Activated CD4-positive, CD25-positive, alpha-beta regulatory T cell (primary cell): ENCODE measurements around the gene STRN3.
A peak's percentile ranks its signal among the peaks of the same experiment; 100 is the strongest.
"Not testable (repeated sequence)": the region's sequence is repeated elsewhere in the genome, so short reads cannot be mapped to it uniquely, and the experiment has no call there.

Source experiments
- DNase-seq, 4 experiments: peaks; one replicate each; lab custom pipeline; 2025; lab: John Stamatoyannopoulos, UW

Gene STRN3

GRCh38 chr14:31000629-31001338 lies 25.4 kb downstream of the STRN3 start:
- no peak for DNase-seq

- DNase-seq = no peak
Observed at GRCh38 chr14:30999038-30999773, 27.0 kb downstream of the STRN3 start.

DNA sequence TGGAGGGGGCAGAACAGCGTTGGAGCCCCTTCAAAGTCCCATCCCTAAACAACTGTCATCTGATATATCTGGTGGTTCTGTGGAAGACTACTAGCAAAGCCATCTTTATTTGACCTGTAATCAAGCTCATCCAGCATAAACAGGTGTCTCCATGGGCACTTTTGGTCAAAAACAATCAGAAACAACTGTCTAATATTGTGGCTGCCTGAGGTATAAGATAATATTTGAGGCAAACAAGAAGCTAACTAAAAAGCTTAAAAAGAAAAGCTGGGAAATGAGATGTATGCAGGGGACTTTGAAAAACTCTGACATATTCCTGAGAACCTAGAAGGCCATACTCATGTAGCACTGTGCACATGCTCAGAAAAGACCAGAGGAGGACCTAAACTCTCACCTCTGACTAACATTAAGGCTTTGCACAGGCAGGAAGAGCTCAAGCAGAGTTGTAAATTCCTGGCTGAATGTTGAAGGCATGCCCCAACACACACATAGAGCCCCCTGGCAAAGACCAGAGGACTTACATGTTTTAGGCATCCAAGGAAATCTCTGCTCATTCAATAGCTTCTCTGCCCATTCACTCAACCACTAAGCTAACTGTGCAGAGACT lies 28.0 kb downstream of the STRN3 start:
- DNase-seq = no peak

DNA sequence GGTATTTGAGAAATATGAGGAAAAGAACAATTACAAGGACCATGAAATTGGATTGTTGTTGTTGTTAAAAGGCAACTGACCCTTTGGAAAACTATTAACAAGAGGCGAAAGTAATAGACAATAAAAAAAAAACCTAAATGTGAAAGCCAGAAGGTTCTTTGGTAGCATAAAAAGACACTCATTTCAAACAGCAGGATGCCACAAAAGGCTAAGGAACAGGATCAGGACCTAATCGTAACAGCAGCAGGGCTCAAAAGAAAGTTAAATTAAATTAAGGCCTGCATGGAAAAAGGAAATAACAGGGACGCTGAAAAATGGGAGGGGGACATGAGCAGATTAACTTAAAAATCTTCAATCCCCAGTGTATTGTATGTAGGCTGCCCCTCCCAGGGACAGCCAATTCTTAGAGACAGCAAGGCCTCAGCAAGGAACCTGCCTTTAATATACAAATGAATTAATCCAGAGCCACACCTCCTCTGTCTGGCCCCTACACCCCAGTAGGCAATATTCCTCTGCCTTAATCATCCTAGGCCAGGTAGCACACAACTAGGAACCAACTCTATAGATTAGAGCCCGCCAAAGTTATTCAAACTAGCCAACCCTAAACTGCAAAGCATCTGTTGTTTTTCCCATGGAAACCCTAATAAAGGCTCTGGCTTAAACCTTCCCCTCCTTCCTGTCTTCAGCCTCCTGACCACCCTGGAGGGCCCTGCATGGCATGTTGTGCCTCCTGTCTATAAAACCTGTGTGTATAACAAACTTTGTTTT lies 29.1 kb downstream of the STRN3 start:
- DNase-seq = no peak

DNA sequence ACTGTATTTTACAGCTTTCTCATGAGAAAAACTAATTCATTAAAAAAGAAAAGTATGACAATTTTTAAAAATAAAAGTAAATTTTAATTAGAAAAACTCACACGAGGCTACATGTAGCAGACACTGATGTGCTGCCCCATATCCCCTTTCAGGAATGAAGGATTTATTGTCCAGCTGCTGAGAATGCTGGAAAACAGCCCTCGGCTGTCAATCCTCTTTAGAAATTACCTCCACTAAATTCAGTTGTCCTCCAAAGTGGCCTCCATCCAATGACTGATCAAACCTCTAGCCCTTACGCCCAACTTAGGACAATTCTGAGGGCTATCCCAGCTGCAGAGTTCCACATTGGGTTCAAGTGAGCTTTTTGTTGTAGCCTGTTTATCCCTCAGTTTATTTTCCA lies 30.5 kb downstream of the STRN3 start:
- no peak for DNase-seq

DNA sequence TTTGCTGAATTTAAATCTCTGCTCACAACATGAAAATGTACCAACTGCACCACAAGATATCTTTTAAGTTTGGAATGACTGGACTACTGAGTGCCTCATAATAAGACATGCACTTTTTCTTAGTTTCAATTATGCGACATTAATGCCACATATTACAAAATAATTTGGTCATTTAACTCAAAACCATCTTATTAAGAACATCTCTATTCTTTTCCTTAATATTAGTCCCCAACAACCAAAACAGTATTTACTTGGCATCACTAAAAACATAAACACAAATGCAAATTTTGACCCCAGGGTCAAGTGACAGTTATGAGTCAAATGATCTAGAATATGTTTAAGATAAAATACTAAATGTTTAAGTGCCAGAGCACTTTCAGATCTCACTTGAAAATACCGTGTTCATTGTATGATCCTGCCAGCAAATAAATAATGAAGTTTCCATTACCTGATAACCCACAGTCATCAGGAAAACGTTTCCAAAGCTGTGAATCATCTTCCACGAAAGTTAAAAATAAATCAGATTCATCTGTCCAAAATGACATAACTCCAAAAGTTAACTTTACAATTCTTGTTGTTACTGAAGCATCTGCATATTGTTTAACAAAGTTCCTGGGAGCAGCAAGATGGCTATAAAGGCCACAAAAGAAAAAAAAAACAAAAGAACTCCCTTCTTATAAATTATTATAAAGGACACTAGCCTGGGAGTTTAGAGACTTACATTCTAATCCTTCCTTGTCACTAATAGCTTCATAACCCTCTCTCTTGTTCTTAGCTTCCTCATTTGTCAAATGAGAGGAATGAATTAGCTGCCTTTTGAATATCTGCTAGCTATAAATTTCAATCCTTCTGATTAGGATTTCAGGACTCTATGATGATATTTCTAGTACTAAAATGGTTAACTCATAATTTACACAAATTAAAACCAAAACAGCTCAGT lies 31.2 kb downstream of the STRN3 start:
- no peak for DNase-seq

DNA sequence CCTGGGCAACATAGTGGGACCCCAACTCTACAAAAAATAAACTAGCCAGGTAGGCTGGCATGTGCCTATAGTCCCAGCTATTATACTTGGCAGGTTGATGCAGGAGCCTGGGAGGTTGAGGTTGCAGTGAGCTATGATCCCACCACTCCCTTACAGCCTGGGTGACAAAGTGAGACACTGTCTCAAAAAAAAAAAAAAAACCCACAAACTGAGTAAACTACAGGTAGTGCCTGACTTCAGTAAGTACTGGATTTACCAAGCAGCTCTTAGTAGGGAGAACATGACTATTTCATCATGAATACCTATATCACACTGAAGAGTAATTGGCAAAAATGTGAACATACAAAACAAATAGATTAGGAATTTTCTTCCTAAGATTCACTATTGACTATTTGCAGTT lies 33.1 kb downstream of the STRN3 start:
- DNase-seq = no peak

- DNase-seq = no peak
Observed at GRCh38 chr14:30991408-30991807, 34.8 kb downstream of the STRN3 start.

GRCh38 chr14:30990770-30991169 lies 35.4 kb downstream of the STRN3 start:
- DNase-seq = no peak

DNA sequence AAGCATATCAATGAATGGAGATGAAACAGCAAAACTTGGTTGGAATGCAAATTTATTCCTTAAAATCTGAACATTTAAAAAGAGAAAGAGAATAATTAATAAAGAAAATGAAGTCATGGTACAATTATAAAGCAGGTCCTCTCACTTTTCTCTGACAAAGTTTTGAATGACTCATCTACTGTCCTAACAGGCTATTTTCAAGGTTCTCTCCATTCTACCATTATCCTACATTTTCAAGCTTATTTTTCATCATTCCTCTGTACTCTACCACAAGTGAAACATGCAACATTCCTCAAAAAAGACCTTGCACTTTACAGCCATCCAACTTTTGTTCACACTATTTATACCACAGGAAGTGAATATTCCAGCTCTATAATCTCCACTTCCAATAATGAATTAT lies 37.7 kb downstream of the STRN3 start:
- DNase-seq = no peak

- no peak for DNase-seq
Observed at GRCh38 chr14:30985796-30986195, 40.4 kb downstream of the STRN3 start.

DNA sequence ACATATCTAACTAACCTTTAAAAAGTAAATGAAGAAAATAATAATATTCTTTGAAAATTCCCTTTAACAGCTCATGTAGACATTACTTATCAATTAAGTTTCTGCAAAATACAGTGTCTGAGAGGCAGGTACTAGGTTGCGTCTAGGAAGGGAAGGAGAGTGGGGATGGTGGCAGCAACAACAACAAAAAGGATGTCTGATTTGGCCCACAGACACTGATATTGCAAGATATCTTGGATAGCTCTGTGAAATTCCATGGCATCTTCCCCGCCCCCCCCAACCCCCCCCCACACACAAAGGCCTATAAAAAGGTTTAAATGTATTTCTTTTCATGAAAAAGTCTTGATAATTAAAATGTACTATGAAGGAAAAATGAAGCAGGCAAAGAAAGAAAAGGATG lies 42.3 kb downstream of the STRN3 start:
- no peak for DNase-seq

DNA sequence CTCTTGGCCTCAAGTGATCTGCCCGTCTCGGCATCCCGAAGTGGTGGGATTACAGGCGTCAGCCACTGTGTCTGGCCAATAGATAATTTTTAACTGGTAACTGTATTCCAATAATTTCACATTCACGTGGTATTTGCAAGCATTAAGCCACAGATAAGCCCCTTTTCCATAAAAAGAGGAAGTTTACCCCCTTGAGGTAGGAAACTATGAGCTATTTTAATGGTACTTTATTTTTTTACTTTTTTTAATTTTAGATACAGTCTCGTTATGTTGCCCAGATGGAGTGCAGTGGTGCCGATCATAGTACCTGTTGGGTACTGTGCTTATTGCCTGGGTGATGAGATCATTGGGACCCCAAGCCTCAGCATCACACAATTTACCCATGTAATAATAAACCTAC lies 43.6 kb downstream of the STRN3 start:
- DNase-seq = no peak

GRCh38 chr14:30980980-30981379 lies 45.2 kb downstream of the STRN3 start:
- DNase-seq = no peak

DNA sequence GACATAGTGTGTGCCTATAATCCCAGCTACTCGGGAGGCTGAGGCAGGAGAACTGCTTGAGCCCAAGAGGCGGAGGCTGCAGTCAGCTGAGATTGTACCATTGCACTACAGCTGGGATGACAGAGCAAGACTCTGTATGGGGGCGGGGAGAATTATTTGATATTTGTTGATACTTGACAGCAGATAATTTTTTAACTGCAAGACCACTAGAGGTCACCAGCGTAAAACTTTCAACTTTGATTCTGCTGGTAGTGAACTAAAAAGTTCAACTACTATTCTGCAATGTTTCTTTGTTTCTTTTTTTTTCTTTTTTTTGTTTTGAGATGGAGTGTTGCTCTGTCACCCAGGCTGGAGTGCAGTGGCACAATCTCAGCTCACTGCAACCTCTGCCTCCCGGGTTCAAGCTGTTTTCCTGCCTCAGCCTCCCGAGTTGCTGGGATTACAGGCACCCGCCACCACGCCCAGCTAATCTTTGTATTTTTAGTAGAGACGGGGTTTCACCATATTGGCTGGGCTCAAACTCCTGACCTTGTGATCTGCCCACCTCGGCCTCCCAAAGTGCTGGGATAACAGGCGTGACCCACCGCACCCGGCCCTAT lies 46.0 kb downstream of the STRN3 start:
- peak; percentile 2 to 8 (median 4) for DNase-seq

GRCh38 chr14:30977752-30978151 lies 48.4 kb downstream of the STRN3 start:
- DNase-seq = no peak

DNA sequence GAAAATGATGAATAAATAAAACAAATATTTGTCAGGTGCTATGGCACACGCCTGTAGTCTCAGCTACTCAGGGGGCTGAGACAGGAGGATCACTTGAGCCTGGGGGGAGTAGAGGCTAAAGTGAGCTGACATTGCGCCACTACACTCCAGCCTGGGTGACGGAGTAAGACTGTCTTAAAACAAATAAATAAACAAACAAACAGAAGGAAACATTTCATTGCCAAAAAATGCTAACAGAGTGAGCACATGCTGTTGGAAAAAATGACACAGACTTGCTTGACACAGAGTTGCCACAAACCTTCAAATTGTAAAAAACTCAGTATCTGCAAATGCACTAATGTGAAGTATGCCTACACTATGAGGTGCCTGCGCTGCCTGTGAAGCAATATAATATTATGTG lies 51.6 kb downstream of the STRN3 start:
- no peak for DNase-seq

DNA sequence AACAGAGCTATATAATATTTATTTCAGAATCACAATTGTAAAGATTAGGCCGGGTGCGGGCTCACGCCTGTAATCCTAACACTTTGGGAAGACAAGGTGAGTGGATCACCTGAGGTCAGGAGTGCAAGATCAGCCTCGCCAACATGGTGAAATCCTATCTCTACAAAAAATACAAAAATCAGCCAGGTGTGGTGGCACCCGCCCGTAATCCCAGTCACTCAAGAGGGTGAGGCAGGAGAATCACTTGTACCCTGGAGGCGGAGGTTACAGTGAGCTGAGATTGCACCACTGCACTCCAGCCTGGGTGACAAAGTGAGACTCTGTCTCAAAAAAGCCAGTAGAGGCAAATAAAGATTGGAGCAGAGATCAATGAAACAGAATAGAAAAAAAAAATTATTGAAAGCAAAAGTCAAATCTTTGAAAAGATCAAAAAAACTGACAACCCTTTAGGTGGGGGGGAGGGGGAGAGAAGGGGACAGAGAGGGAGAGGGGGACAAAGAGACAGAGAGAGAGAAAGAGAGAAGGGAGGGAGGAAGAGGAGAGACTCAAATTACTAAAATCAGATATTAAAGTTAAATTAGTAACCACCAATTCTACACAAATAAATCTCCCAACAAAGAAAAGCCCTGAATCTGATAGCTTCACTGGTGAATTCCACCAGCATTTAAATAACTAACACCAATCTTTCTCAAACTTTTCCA lies 53.1 kb downstream of the STRN3 start:
- DNase-seq = no peak

GRCh38 chr14:30972036-30972732 lies 54.0 kb downstream of the STRN3 start:
- not testable (repeated sequence) for DNase-seq

DNA sequence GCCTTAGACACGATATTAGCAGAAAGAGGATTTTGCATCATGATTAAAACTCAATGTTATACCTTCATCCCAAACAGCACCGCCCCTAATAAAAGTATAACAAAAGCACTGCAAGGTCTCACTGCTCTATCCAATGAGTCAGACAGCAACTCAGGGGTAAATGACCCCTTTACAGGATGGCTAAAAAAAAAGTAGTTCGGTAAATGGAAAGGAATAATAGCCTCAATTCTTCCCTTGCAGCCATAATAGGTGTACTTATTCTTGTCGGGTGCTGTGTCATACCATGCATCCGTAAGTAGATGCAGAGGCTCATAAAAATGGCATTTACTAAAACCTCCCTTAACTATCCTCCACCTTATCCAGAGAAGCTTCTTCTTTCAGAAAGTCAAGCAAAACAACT lies 54.6 kb downstream of the STRN3 start:
- DNase-seq = no peak
